Measurements from ENCODE around the gene C4orf50.

DNA sequence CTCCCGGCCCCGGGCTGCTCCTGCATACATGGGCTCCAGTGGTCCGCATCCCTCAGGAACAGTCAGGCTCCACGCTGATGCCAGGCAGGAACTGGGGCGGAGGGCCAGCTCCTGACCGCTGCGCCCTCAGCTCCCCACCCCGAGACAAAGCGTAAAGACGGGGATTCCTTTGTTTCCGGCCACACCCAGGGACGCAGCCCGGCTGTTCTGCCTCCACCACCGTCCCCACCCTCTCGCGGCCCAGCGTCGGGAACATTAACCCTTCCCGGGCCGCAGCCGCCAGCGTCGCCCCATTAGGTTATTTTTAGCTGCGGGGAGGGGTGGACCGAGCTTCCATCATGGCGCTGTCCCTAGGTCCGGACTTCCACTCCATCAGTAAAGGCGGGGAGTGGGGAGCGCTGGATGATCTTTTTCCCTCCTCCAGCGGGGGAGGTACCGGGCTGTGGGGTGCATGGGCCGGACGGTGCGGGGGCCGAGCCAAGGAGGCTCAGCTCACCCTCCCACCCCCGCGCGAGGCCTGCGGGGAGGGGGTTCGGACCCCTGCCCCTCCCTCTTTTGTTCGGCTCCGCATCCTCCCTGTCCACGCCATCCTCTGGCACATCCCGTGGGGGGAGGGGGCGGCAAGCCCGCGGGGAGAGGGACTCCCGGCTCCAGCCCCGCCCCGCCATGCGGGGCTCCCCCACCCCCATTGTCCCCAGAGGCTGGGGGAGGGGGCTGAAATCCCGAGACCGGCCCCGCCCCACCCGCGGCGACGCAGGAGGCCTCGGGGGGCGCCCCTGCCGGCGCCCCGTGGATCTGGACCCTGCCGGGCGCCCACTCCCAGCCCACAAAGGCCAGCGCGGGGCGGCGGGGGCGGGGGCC, 130.6 kb downstream of the C4orf50 start:
- TF ChIP-seq POLR2A (IDR thresholded peaks at IDR 0.05; ENCODE audit: low read length) (no peak), GATA1 (IDR thresholded peaks at IDR 0.05; ENCODE audit: low read depth, low read length) (no peak)

All from erythroblast (primary cell).